Glomerular endothelial cell (primary cell): ENCODE data around the gene PLEKHG4B. TPM values are rescaled to one million over a fixed set of nuclear protein-coding genes. Genes with fewer than 3 reads are reported as not detected.

ENCODE experiments used
- DNase-seq: peaks from one replicate; pipeline ENCODE4 v3.0.0-alpha.2; 2011; ENCODE audit warnings: low read depth, low spot score; ENCODE audit errors: extremely low read depth
- total RNA-seq: library from RNA; depleted of rRNA; stranded (reverse); fragments of >200 nt; gene quantifications from 2 replicates; pipeline ENCODE4 v1.2.3, GENCODE V29; 2015

The PLEKHG4B gene
- total RNA-seq, 1 donor from 2014 or later = 0.06 TPM

DNA sequence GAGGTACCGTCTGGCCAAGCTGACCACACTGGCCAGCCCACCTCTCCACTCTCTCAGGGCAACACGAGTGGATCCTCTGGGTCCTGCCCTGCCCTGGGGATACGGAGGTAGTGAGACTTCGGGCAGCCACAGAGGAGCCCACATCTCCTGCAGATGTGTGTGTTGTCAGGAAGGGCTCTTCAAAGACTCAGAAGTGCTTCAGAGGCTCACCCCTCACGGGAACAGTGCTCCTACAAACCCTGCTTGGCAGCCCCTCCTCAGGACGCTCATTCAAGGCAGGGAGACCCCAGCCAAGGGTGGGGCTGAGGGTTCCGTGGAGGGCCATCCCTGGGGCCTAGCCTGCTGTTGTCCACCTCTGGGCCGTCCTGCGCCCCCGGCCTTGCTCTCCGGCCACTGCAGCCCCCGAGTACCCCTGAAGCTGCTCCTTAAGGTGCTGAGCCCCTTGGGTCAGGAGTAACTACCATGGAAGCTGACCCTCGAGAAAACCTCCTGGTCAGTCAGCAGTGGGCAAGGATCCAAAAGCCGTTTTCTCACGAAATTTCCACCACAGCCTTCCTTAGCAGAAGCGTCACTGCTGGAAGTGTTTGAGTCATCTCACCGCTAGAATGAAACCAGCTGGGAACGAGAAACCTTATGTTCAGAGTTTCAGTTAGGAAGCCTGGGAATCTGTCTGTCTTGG lies 76.2 kb downstream of the PLEKHG4B start:
- peak; percentile 77 for DNase-seq

DNA sequence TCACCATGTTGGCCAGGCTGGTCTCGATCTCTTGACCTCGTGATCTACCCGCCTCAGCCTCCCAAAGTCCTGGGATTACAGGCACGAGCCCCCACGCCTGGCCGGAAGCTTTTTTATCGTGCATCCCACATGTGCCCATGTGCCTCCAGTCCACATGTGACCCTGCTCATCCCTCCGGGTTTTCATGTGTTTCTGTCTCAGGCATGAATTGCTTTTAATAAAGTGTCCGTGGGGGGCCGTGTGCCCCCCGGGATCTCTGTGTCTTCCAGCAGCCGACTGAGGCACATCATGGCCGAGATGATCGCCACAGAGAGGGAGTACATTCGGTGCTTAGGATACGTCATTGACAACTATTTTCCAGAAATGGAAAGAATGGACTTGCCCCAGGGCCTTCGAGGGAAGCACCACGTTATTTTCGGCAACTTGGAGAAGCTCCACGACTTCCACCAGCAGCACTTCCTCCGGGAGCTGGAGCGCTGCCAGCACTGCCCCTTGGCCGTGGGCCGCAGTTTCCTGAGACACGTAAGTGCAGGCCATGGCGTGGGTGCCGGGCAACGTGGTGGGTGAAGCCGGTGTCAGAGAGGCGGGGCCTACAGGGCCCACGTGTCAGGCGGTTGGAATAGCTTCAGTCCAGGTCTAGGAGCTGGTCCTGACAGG lies 77.2 kb downstream of the PLEKHG4B start:
- DNase-seq = no peak

GRCh38 chr5:169728-170094 lies 77.7 kb downstream of the PLEKHG4B start:
- DNase-seq = no peak

- no peak for DNase-seq
Measured at GRCh38 chr5:170971-171800, 79.2 kb downstream of the PLEKHG4B start.

DNA sequence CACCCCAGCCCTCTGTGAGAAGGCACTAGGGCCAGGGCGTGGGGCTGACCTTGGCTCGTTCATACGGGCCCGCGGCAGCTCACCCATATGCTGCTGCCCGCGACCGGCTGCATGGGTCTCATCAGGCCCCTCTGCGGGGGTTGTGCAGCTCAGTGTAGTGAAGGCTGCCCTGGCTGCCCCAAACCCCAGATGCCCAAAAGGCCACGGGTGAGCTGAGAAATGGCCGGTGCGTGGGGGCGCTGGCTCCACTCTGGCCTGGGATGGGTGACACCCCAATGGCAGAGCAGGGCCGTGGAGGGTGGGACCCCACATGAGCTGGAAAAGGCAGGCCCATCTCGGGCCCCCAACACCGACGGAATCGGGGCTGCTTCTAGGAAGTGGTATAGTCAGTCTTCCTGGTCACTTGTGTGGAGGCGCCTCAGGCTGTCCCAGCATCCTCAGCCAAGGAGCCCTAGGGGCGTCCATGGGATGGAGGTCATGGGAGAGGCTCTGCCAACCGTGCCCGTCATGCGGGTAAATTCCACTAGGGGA lies 79.9 kb downstream of the PLEKHG4B start:
- DNase-seq = no peak

- DNase-seq = no peak
Measured at GRCh38 chr5:172421-172820, 80.5 kb downstream of the PLEKHG4B start.

GRCh38 chr5:172841-173251 lies 80.9 kb downstream of the PLEKHG4B start:
- DNase-seq = no peak

DNA sequence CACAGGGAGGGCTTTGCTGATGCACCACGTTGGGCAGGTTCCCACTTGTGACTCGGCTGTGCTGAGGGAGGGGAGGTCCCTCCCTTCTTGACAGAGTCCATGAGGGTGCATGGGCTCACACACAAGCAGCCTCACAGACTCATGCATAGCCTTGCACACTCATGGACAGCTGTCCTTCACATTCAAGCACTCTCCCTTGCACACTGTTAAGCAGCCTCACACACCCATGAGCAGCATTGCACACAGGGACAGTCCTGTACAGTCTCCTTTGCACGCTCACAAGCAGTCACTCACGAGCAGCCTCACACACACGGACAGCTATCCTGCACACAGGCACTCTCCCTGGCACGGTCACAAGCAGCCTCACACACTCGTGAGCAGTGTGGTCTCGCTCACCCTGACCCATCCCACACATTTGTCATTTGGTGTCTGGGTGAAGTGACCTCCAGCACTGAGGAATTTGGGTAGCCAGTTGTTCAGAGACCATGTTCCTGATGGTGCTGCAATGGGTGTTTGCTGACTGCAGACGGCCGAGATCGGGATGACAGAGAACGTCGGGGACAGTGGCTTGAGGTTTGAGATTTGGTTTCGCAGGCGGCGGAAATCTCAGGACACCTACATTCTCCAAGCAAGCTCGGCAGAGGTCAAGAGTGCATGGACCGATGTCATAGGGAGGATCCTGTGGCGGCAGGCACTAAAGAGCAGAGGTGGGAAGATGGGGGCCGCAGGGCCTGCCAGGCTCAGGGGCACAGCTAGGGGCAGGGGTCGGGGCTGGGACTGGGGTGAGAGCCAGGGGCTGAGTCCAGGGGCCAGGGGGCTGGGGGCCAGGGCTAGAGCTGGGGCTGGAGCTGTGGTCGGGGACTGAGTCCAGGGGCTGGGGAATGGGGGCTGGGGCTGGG lies 81.7 kb downstream of the PLEKHG4B start:
- no peak for DNase-seq

DNA sequence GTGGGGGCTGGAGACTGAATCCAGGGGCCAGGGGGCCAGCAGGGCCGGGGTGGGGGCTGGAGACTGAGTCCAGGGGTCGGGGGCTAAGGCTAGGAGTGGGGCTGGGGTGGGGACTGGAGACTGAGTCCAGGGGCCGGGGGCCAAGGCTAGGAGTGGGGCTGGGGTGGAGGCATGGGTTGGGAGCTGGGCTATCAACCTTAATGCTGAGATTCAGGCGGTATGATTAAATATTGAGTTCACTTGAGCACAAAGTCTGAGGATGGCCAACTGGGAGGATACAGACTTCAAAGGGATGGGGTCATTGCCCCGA lies 82.3 kb downstream of the PLEKHG4B start:
- DNase-seq = no peak

GRCh38 chr5:174876-175465 lies 83.0 kb downstream of the PLEKHG4B start:
- no peak for DNase-seq

DNA sequence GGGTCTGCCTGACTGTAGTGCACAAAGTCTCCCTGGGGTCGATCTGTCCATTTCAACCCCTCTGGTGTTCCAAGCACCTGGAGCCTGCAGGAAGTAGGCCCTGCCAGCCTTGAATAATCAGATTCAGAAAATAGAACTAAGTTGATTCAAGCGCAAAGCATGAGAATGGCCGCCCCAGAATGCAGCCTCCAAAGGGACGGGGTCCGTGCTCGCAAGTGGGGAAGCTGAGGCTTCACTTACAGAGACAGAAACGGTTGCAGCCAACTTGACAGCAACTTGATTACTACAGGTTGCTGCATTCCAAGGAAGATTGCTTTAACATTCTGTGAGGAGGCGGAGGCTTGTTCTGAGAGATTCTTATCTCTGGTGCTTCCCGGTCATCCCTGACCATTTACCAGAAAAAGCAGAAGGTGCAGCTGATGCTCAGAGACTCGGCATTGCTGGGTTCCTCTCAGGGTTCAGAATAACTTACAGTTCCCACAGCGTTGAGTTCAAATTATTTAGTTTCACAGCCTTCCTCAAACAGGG lies 84.4 kb downstream of the PLEKHG4B start:
- DNase-seq = no peak

DNA sequence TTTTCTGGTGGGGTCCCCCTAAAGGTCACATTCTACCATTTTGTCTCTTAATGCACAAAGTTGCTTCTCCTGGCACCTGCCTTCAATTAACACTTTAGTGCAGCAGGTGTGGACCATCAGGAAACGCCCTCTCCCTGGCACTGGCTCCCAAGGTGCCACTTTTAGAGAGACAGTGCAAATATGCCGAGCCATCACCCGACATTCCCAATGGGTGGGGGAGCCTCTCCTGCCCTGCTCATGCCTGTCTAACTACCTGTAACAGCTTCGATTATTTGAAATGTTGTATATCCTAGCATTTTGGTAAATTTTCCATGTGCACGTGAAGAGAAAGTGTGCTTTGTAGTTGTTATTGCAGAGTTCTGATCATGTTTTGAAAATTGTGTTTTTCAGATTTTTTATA lies 86.1 kb downstream of the PLEKHG4B start:
- no peak for DNase-seq

- no peak for DNase-seq
Measured at GRCh38 chr5:179401-179800, 87.4 kb downstream of the PLEKHG4B start.

DNA sequence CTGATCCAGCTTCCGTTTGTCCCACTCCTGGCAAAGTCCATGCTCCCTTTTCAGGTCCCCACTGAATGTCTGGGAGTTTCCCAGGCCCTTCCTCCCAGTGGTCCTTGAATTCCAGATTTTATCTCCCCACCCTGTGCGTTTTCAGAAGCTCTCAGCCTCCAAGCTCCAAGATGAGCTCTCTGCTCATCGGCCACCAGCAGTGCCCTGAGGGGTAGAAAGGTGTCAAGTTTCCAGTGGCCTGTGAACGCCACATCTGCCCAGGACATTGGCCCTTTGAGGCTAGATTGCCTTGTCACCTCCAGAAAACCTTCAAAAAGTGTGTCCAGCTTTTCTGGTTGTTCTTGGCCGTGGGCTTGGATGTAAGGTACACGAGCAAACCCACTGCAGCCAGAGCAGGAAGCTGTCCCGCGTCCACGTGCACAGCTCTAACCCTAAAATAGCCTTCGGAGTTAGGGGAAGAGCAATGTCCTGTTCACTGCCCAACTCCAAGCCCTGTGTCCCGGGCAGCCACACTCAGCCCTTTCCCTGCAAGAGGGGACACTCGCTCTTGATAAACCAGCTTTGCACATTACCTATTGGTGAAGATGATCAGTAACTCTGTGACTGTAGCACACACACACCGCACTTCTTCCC lies 88.4 kb downstream of the PLEKHG4B start:
- DNase-seq = no peak

DNA sequence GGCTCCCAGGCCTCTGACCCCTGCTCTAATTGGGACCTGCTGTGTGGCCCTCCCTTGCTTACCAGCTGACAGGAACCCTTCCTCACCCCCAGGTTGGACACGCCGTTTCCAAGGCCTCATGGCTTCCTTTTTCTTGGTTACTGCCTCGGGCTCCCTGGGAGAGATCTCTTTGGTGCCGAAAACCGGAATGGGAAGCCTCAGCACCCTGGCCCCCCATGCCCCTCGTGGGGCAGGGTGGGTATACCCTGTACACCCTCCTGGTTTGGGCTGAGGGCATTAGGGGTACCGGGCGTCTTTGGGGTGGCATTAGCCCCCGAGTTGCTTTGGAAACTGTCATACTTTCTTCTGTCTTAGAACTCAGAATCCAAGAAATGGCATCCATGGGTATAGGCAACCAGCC lies 89.2 kb downstream of the PLEKHG4B start:
- DNase-seq = no peak

- DNase-seq = no peak
Measured at GRCh38 chr5:181566-181965, 89.6 kb downstream of the PLEKHG4B start.

- no peak for DNase-seq
Measured at GRCh38 chr5:182126-182525, 90.2 kb downstream of the PLEKHG4B start.

- DNase-seq = no peak
Measured at GRCh38 chr5:184471-184870, 92.5 kb downstream of the PLEKHG4B start.
